Cardiac muscle cell (in vitro differentiated cells and primary cell): ENCODE measurements around the gene TTN. TPM values are rescaled to one million over a fixed set of nuclear protein-coding genes. Genes with fewer than 3 reads are reported as not detected.

Experiments used
- DNase-seq, 2 donors: peaks; one replicate each; pipeline versions ENCODE4 v3.0.0 to v3.0.0-alpha.2; 2010 to 2017; ENCODE audit warnings: low read depth in 1 of 2, low spot score in 1 of 2
- H3K27ac ChIP-seq: fragments of 200-600 bp; sonication (generic); 2 replicates; pipeline ENCODE4 v1.5.1; 2016
- H3K27me3 ChIP-seq: fragments of 200-600 bp; sonication (generic); 2 replicates; pipeline ENCODE4 v1.6.0; 2016; ENCODE audit warnings: control low read depth
- H3K36me3 ChIP-seq: fragments of 200-600 bp; sonication (generic); 2 replicates; pipeline ENCODE4 v1.5.1; 2016; ENCODE audit warnings: control low read depth
- H3K4me1 ChIP-seq: fragments of 200-600 bp; sonication (generic); 2 replicates; pipeline ENCODE4 v1.8.1; 2017; ENCODE audit warnings: low read depth, mild to moderate bottlenecking, mixed run types
- H3K4me3 ChIP-seq: fragments of 200-600 bp; sonication (generic); 2 replicates; pipeline ENCODE4 v1.5.1; 2016; ENCODE audit warnings: mild to moderate bottlenecking
- H3K9me3 ChIP-seq: fragments of 200-600 bp; sonication (generic); 2 replicates; pipeline ENCODE4 v1.5.1; 2017; ENCODE audit warnings: low read depth, mild to moderate bottlenecking, control low read depth
- CTCF ChIP-seq: IDR thresholded peaks from 2 replicates; pipeline ENCODE4 v1.5.1; 2012; ENCODE audit warnings: low read depth, mild to moderate bottlenecking, low read length
- polyA plus RNA-seq: library from polyadenylated mRNA; unstranded; fragments of >200 nt; fragmentation: Nextera tagmentation; extraction: Ambion mirVana; gene quantifications from 2 replicates; pipeline ENCODE4 v1.2.1, GENCODE V29; 2016
- total RNA-seq: library from RNA; depleted of rRNA; stranded (reverse); fragments of >200 nt; gene quantifications from 2 replicates; pipeline ENCODE4 v1.2.3, GENCODE V29; 2016

Gene TTN
- total and polyA plus RNA-seq, 2 experiments from 2014 or later, result 1,208 to 1,214 TPM

GRCh38 chr2:178692845-178693244, 114.4 kb downstream of the TTN start:
- Histone ChIP-seq H3K27ac (peak overlapping the region; percentile 44), H3K27me3 (no peaks in the 10 kb centered on the region), H3K4me1 (no peaks in the 10 kb centered on the region), H3K36me3 (peaks cover 100% of the 10 kb centered on the region), H3K4me3 (no peak overlapping the region), H3K9me3 (no peaks in the 10 kb centered on the region)
- DNase-seq, result no peak
- no peak for TF ChIP-seq CTCF

- Histone ChIP-seq H3K9me3 (no peaks in the 10 kb centered on the region), H3K4me3 (no peak overlapping the region), H3K4me1 (no peaks in the 10 kb centered on the region), H3K27ac (peak overlapping the region; percentile 44), H3K27me3 (no peaks in the 10 kb centered on the region), H3K36me3 (peaks cover 97% of the 10 kb centered on the region)
- TF ChIP-seq CTCF, result no peak
- no peak for DNase-seq
These were observed 117.4 kb downstream of the TTN start for GRCh38 chr2:178689808-178690207.

GRCh38 chr2:178683877-178684276, 123.3 kb downstream of the TTN start:
- peaks cover 97% of the 10 kb centered on the region for H3K36me3 ChIP-seq
- no peak overlapping the region for H3K4me3 ChIP-seq
- no peak for DNase-seq
- no peaks in the 10 kb centered on the region for H3K9me3 ChIP-seq
- no peaks in the 10 kb centered on the region for H3K27me3 ChIP-seq
- no peak for TF ChIP-seq CTCF
- no peaks in the 10 kb centered on the region for H3K4me1 ChIP-seq
- H3K27ac ChIP-seq, result peak overlapping the region; percentile 70

- Histone ChIP-seq H3K27ac (peak overlapping the region; percentile 75), H3K36me3 (peaks cover 98% of the 10 kb centered on the region), H3K27me3 (no peaks in the 10 kb centered on the region), H3K4me1 (no peaks in the 10 kb centered on the region), H3K4me3 (no peak overlapping the region), H3K9me3 (no peaks in the 10 kb centered on the region)
- no peak for DNase-seq
- no peak for TF ChIP-seq CTCF
These were observed 126.1 kb downstream of the TTN start for GRCh38 chr2:178681081-178681480.

- peak overlapping the region; percentile 75 for H3K27ac ChIP-seq
- TF ChIP-seq CTCF, result no peak
- no peak for DNase-seq
- no peaks in the 10 kb centered on the region for H3K9me3 ChIP-seq
- H3K27me3 ChIP-seq, result no peaks in the 10 kb centered on the region
- H3K36me3 ChIP-seq, result peaks cover 100% of the 10 kb centered on the region
- H3K4me3 ChIP-seq, result no peak overlapping the region
- no peaks in the 10 kb centered on the region for H3K4me1 ChIP-seq
These were observed 127.3 kb downstream of the TTN start for GRCh38 chr2:178679891-178680290.

- Histone ChIP-seq H3K36me3 (peaks cover 100% of the 10 kb centered on the region), H3K9me3 (no peaks in the 10 kb centered on the region), H3K4me3 (no peak overlapping the region), H3K27me3 (no peaks in the 10 kb centered on the region), H3K27ac (peak overlapping the region; percentile 13), H3K4me1 (no peaks in the 10 kb centered on the region)
- TF ChIP-seq CTCF, result no peak
- DNase-seq, result no peak
These were observed 129.6 kb downstream of the TTN start for GRCh38 chr2:178677599-178677998.
